ENCODE results near the gene PHGDH.

The PHGDH gene

GRCh38 chr1:119740261-119740660, 28.5 kb downstream of the PHGDH start:
- Histone ChIP-seq H3K4me1 (peaks cover 0 to 8% (median 0%) of the 10 kb centered on the region in 10 experiments; a peak in 3 of 20 replicates), H4K20me1 (peaks cover 0 to 96% (median 51%) of the 10 kb centered on the region in 11 experiments; a peak in 14 of 22 replicates), H3K9me3 (replicated peaks in 1 of 11) (no peaks in the 10 kb centered on the region), H3K27ac (no peak overlapping the region), H3K27me3 (no peaks in the 10 kb centered on the region), H3K4me2 (no peak overlapping the region), H3K9ac (no peak overlapping the region), H3K36me3 (peaks cover 82 to 100% (median 98%) of the 10 kb centered on the region in 11 experiments), H3K4me3 (no peak overlapping the region)
- TF ChIP-seq Cebpa-rat (IDR thresholded peaks at IDR 0.05): no peak

DNA sequence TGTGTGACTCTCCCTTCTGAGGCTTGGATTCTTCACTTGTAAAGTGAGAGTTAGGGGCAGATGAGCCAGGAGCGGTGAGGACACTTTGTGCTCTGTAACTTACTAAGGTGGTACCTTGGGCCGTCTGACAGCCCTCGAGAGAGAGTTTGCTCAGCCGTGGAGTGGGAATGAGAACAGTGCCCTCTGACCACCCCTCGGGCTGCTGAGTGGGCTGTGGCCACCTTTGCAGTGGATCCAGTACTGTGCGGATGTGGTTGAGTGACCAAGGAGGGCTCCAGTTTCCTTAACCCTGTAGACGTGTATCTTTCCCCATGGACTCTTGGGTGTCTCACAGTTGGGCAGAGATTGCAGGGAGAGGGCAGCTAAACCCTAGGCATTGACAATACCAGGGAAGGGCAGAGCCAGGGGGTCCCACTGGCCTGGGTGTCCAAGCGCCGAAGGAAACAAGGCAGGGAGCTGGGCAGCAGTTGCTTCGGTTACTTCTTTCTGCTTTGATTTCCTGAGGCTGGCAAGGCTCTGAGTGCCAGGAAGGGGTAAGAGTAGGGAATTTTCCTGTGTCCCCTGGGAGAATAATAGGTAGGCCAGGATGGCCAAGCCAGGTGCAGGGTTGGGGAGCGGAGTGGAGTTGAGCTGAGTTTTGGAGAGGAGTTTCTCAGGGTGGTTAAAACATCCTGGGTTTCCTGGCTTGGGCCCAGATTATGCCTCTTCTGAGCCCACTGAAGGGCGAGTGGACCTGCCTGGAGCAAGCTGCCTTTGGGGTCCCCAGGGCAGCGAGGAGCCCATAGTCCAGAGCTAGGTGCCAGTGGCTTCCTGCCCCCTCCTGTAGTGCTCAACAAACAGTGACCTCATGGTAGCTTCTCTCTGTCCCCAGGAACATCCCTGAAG, 29.4 kb downstream of the PHGDH start:
- Histone ChIP-seq H3K9ac (no peak overlapping the region), H3K4me1 (peaks cover 0 to 8% (median 0%) of the 10 kb centered on the region in 10 experiments; a peak in 3 of 20 replicates), H3K36me3 (peaks cover 73 to 94% (median 89%) of the 10 kb centered on the region in 11 experiments), H3K9me3 (replicated peaks in 1 of 11) (no peaks in the 10 kb centered on the region), H3K27me3 (no peaks in the 10 kb centered on the region), H3K4me2 (no peak overlapping the region), H3K4me3 (no peak overlapping the region), H3K27ac (no peak overlapping the region), H4K20me1 (peaks cover 0 to 88% (median 43%) of the 10 kb centered on the region in 11 experiments; a peak in 14 of 22 replicates)
- no peak for TF ChIP-seq Cebpa-rat (IDR thresholded peaks at IDR 0.05)

DNA sequence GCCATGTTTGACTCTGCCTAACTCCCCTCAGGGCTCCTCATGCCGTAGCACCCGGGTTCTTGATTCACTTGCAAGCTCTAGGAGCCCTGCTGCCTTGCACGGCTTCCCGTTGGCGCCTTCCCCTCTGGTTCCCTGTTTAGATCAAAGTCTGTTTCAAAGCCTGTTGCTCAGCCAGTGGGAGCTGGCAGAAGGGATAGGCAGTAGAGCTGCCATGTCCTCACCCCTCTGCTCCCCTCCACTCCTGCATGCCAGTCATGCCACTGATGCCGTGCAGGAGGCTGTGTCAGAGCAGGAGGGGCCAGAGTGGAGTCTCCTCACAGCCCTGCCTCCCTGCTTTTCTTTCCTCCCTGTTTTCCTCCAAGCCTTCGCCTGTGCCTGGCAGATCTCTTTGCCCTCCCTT, 30.5 kb downstream of the PHGDH start:
- Histone ChIP-seq H3K27me3 (no peaks in the 10 kb centered on the region), H3K9ac (no peak overlapping the region), H3K4me3 (no peak overlapping the region), H3K9me3 (replicated peaks in 1 of 11) (no peaks in the 10 kb centered on the region), H3K4me1 (peaks cover 0 to 4% (median 0%) of the 10 kb centered on the region in 10 experiments; a peak in 4 of 20 replicates), H3K4me2 (no peak overlapping the region), H3K27ac (no peak overlapping the region), H4K20me1 (peaks cover 0 to 78% (median 35%) of the 10 kb centered on the region in 11 experiments; a peak in 14 of 22 replicates), H3K36me3 (peaks cover 62 to 83% (median 79%) of the 10 kb centered on the region in 11 experiments)
- TF ChIP-seq Cebpa-rat (IDR thresholded peaks at IDR 0.05): no peak

DNA sequence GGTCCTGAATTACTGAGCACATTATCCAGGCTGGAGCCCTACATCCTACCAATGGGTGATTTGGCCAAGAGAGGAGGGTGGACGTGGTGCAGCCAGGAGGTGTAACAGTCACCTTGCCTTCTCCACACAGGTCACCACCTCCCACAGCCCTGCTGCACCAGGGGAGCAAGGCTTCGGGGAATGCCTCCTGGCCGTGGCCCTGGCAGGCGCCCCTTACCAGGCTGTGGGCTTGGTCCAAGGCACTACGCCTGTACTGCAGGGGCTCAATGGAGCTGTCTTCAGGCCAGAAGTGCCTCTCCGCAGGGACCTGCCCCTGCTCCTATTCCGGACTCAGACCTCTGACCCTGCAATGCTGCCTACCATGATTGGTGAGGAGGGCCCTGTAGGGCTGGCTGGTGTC, 30.9 kb downstream of the PHGDH start:
- no peaks in the 10 kb centered on the region for H3K27me3 ChIP-seq
- H3K4me3 ChIP-seq: no peak overlapping the region
- H3K27ac ChIP-seq: no peak overlapping the region
- peaks cover 58 to 79% (median 74%) of the 10 kb centered on the region in 11 experiments for H3K36me3 ChIP-seq
- TF ChIP-seq Cebpa-rat (IDR thresholded peaks at IDR 0.05): no peak
- H3K4me1 ChIP-seq: peaks cover 0 to 7% (median 0%) of the 10 kb centered on the region in 10 experiments; a peak in 4 of 20 replicates
- no peak overlapping the region for H3K9ac ChIP-seq
- H4K20me1 ChIP-seq: peaks cover 0 to 75% (median 33%) of the 10 kb centered on the region in 11 experiments; a peak in 14 of 22 replicates
- no peak overlapping the region for H3K4me2 ChIP-seq
- H3K9me3 ChIP-seq (replicated peaks in 1 of 11): no peaks in the 10 kb centered on the region

DNA sequence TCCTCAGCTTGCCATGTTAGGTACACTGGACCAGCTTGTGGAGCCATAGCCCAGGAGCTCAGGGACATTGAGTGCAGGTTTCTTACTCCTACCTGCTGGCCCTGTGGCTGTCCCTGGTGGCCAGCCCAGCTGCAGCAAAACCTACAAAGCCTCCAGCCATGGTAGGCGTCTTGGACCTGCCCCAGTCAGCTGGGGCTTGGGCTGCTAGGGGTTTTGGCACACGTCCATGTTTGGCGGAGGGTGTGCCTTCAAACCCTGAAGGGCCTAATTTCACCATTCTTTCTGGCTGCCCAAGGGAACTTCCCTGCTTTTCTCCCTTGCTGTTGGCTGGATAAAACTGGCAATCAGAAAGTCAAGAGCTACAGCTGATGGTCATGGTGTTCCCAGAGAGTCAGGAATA, 31.6 kb downstream of the PHGDH start:
- no peak overlapping the region for H3K9ac ChIP-seq
- H3K4me3 ChIP-seq: no peak overlapping the region
- no peak overlapping the region for H3K4me2 ChIP-seq
- peaks cover 51 to 72% (median 68%) of the 10 kb centered on the region in 11 experiments for H3K36me3 ChIP-seq
- H3K4me1 ChIP-seq: peaks cover 0 to 8% (median 0%) of the 10 kb centered on the region in 10 experiments; a peak in 6 of 20 replicates
- H3K27ac ChIP-seq: no peak overlapping the region
- no peaks in the 10 kb centered on the region for H3K9me3 ChIP-seq (replicated peaks in 1 of 11)
- TF ChIP-seq Cebpa-rat (IDR thresholded peaks at IDR 0.05): no peak
- H3K27me3 ChIP-seq: no peaks in the 10 kb centered on the region
- peaks cover 0 to 69% (median 31%) of the 10 kb centered on the region in 11 experiments; a peak in 14 of 22 replicates for H4K20me1 ChIP-seq

DNA sequence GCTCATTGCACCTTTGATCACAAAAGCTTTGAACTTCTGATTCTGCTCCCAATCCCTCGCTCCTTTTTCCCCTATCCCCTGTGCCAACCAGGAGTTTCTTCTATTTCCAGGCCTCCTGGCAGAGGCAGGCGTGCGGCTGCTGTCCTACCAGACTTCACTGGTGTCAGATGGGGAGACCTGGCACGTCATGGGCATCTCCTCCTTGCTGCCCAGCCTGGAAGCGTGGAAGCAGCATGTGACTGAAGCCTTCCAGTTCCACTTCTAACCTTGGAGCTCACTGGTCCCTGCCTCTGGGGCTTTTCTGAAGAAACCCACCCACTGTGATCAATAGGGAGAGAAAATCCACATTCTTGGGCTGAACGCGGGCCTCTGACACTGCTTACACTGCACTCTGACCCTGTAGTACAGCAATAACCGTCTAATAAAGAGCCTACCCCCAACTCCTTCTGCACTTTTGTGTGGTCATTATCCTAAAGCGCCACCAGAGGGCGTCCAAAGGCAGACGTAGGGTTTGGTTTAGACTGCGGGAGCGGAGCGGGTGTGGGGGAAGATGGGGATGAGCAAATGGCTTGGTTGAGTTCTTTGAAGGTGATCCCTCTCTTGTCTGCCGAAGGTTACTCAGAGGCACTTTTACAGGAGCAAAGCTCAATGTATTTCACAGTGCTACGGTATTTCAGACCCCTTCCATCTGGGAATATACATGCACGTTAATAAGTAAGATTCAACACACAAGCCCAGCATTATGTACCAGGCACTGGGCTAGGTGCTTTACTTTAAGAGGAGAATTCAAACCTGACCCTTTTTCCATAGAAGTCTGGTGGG, 32.3 kb downstream of the PHGDH start:
- no peaks in the 10 kb centered on the region for H3K9me3 ChIP-seq (replicated peaks in 1 of 11)
- no peaks in the 10 kb centered on the region for H3K27me3 ChIP-seq
- TF ChIP-seq Cebpa-rat (IDR thresholded peaks at IDR 0.05): no peak
- H3K4me1 ChIP-seq: peaks cover 0 to 9% (median 0%) of the 10 kb centered on the region in 10 experiments; a peak in 6 of 20 replicates
- H3K4me3 ChIP-seq: no peak overlapping the region
- peaks cover 0 to 64% (median 30%) of the 10 kb centered on the region in 11 experiments; a peak in 14 of 22 replicates for H4K20me1 ChIP-seq
- no peak overlapping the region for H3K9ac ChIP-seq
- H3K36me3 ChIP-seq: peaks cover 46 to 65% (median 62%) of the 10 kb centered on the region in 11 experiments
- no peak overlapping the region for H3K27ac ChIP-seq
- no peak overlapping the region for H3K4me2 ChIP-seq

DNA sequence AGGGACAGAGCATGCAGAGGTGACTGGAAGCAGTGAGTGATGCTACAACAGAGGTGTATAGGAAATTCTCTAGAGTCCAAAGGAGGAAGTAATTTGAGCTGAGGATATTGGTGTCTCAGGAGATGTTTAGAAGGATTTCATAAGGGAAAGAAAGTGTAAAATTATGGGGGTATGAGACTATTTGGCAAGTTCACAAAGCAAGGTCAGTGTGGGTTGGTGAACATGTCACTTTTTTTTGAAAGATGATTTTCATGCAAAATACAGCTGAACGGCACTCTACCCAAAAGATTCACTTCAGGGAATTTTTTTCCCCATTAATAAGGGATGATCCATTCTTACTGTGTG, 32.8 kb downstream of the PHGDH start:
- Histone ChIP-seq H3K27ac (no peak overlapping the region), H3K9me3 (replicated peaks in 1 of 11) (no peaks in the 10 kb centered on the region), H3K4me3 (no peak overlapping the region), H3K4me2 (no peak overlapping the region), H3K36me3 (peaks cover 40 to 60% (median 56%) of the 10 kb centered on the region in 11 experiments), H3K27me3 (no peaks in the 10 kb centered on the region), H3K4me1 (peaks cover 0 to 9% (median 0%) of the 10 kb centered on the region in 10 experiments; a peak in 6 of 20 replicates), H4K20me1 (peaks cover 0 to 58% (median 30%) of the 10 kb centered on the region in 11 experiments; a peak in 14 of 22 replicates), H3K9ac (no peak overlapping the region)
- TF ChIP-seq Cebpa-rat (IDR thresholded peaks at IDR 0.05): no peak

GRCh38 chr1:119745034-119745433, 33.3 kb downstream of the PHGDH start:
- Histone ChIP-seq H3K4me3 (no peak overlapping the region), H3K9me3 (replicated peaks in 1 of 11) (no peaks in the 10 kb centered on the region), H3K4me1 (peaks cover 0 to 9% (median 0%) of the 10 kb centered on the region in 10 experiments; a peak in 6 of 20 replicates), H3K9ac (no peak overlapping the region), H4K20me1 (peaks cover 0 to 53% (median 30%) of the 10 kb centered on the region in 11 experiments; a peak in 14 of 22 replicates), H3K27ac (no peak overlapping the region), H3K27me3 (no peaks in the 10 kb centered on the region), H3K36me3 (peaks cover 36 to 55% (median 51%) of the 10 kb centered on the region in 11 experiments), H3K4me2 (no peak overlapping the region)
- no peak for TF ChIP-seq Cebpa-rat (IDR thresholded peaks at IDR 0.05)

Measured in BLaER1 treated with 17β-estradiol and CSF1 and Interleukin-3, amounts not matched to agents 10 nM and 100 nM (cell line).